ENCODE results near the gene HAVCR2.

GRCh38 chr5:157106630-157107461 lies 2.0 kb downstream of the HAVCR2 start:
- TF ChIP-seq, protein P1, sequence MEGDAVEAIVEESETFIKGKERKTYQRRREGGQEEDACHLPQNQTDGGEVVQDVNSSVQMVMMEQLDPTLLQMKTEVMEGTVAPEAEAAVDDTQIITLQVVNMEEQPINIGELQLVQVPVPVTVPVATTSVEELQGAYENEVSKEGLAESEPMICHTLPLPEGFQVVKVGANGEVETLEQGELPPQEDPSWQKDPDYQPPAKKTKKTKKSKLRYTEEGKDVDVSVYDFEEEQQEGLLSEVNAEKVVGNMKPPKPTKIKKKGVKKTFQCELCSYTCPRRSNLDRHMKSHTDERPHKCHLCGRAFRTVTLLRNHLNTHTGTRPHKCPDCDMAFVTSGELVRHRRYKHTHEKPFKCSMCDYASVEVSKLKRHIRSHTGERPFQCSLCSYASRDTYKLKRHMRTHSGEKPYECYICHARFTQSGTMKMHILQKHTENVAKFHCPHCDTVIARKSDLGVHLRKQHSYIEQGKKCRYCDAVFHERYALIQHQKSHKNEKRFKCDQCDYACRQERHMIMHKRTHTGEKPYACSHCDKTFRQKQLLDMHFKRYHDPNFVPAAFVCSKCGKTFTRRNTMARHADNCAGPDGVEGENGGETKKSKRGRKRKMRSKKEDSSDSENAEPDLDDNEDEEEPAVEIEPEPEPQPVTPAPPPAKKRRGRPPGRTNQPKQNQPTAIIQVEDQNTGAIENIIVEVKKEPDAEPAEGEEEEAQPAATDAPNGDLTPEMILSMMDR (IDR thresholded peaks at IDR 0.05; ENCODE audit: low read length), result no peak
- TF ChIP-seq EZH2 (IDR thresholded peaks at IDR 0.05; ENCODE audit: borderline replicate concordance, low read length), result no peak
